ENCODE data around the gene ARHGEF11.
A peak's percentile ranks its signal among the peaks of the same experiment; 100 is the strongest.

ARHGEF11 gene, protein sequence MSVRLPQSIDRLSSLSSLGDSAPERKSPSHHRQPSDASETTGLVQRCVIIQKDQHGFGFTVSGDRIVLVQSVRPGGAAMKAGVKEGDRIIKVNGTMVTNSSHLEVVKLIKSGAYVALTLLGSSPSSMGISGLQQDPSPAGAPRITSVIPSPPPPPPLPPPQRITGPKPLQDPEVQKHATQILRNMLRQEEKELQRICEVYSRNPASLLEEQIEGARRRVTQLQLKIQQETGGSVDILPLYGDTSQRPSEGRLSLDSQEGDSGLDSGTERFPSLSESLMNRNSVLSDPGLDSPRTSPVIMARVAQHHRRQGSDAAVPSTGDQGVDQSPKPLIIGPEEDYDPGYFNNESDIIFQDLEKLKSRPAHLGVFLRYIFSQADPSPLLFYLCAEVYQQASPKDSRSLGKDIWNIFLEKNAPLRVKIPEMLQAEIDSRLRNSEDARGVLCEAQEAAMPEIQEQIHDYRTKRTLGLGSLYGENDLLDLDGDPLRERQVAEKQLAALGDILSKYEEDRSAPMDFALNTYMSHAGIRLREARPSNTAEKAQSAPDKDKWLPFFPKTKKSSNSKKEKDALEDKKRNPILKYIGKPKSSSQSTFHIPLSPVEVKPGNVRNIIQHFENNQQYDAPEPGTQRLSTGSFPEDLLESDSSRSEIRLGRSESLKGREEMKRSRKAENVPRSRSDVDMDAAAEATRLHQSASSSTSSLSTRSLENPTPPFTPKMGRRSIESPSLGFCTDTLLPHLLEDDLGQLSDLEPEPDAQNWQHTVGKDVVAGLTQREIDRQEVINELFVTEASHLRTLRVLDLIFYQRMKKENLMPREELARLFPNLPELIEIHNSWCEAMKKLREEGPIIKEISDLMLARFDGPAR (N-terminal part only)

DNA sequence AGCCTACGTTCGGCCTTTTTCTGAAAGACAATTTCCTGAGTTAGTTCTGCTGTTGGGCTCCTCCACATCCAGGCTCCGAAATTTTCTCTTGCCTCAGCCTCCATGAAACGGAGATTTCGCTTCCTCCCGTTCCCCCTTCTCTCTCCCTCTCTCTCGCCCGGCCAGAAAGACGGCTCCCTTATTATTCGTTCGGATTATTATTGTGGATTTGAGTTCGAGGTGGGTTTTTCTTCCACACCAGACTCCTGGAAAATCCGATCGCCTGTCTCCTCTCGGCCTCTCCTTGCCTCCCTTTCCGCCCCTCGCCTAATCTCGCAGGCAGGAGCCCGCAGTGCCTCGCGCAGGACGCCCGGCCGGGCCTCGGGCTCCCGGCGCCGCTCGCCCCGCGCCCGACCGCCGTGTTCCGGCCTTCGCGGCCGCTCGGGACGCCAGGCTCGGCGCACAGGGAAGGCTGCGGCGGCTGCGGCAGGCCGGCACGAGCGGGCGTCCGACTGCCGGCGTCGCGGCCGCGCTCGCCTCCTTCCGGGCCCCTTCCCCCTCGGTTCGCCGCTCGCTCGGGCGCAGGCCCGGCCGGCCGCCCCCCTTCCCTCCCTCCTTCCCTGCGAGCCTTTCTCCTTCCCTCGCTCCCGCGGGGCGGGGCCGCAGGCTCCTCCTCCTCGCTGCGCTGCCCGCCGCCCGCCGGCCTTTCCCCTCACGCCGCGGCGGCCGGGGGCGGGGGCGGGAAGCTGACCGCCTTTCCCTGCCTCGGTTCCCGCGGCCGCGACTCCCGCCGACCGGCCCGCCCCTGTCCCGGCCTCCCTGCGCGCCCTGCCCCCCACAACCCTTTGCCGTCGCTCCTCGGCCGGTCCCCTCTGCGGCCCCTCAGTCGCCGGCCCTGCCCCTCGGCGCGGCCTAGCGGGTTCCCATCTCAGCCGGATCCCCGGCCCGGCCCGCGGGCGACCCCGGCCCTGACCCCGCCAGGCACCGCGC lies at the start of gene ARHGEF11:
TSS of gene ARHGEF11 (minus strand) at position 493 of the 969 bp plus-strand sequence. CDS start 1,412 bp downstream, outside the sequence.
- peak within 1 kb of the TSS; percentile 86; the same call in 1 of the 2 replicates for H3K27ac ChIP-seq (ENCODE audit: low read depth, low read length)
- H3K4me3 ChIP-seq (ENCODE audit: low read depth, low read length): peak within 1 kb of the TSS; percentile 78
- no peaks in the 10 kb centered on the region for H3K27me3 ChIP-seq (ENCODE audit: control insufficient read depth, insufficient read depth, low read length)
- H3K9me3 ChIP-seq (ENCODE audit: control insufficient read depth, insufficient read depth, low read depth, low read length): no peaks in the 10 kb centered on the region
- peak within 1 kb of the TSS; percentile 95 for H3K9ac ChIP-seq (ENCODE audit: low read length)
- H3K4me1 ChIP-seq (ENCODE audit: control insufficient read depth, insufficient read depth, low read length): peaks cover 30% of the 10 kb centered on the region
- peaks cover 5% of the 10 kb centered on the region; the same call in 1 of the 2 replicates for H3K36me3 ChIP-seq (ENCODE audit: control insufficient read depth, insufficient read depth, low read length)

- H3K27me3 ChIP-seq (ENCODE audit: control insufficient read depth, insufficient read depth, low read length): no peaks in the 10 kb centered on the region
- no peaks in the 10 kb centered on the region for H3K36me3 ChIP-seq (ENCODE audit: control insufficient read depth, insufficient read depth, low read length)
- no peak overlapping the region for H3K4me3 ChIP-seq (ENCODE audit: low read depth, low read length)
- H3K9me3 ChIP-seq (ENCODE audit: control insufficient read depth, insufficient read depth, low read depth, low read length): no peaks in the 10 kb centered on the region
- H3K9ac ChIP-seq (ENCODE audit: low read length): no peak overlapping the region
- peaks cover 6% of the 10 kb centered on the region; the same call in 1 of the 2 replicates for H3K4me1 ChIP-seq (ENCODE audit: control insufficient read depth, insufficient read depth, low read length)
- no peak overlapping the region for H3K27ac ChIP-seq (ENCODE audit: low read depth, low read length)
These were observed 49.5 kb upstream of the ARHGEF11 start for GRCh38 chr1:157095091-157095490.

GRCh38 chr1:157092831-157093230 lies 47.3 kb upstream of the ARHGEF11 start:
- Histone ChIP-seq H3K27me3 (ENCODE audit: control insufficient read depth, insufficient read depth, low read length) (no peaks in the 10 kb centered on the region), H3K27ac (ENCODE audit: low read depth, low read length) (no peak overlapping the region), H3K9me3 (ENCODE audit: control insufficient read depth, insufficient read depth, low read depth, low read length) (no peaks in the 10 kb centered on the region), H3K9ac (ENCODE audit: low read length) (no peak overlapping the region), H3K36me3 (ENCODE audit: control insufficient read depth, insufficient read depth, low read length) (no peaks in the 10 kb centered on the region), H3K4me1 (ENCODE audit: control insufficient read depth, insufficient read depth, low read length) (peaks cover 6% of the 10 kb centered on the region; the same call in 1 of the 2 replicates), H3K4me3 (ENCODE audit: low read depth, low read length) (no peak overlapping the region)

- H3K27me3 ChIP-seq (ENCODE audit: control insufficient read depth, insufficient read depth, low read length): no peaks in the 10 kb centered on the region
- no peaks in the 10 kb centered on the region for H3K9me3 ChIP-seq (ENCODE audit: control insufficient read depth, insufficient read depth, low read depth, low read length)
- no peak overlapping the region for H3K9ac ChIP-seq (ENCODE audit: low read length)
- no peak overlapping the region for H3K4me3 ChIP-seq (ENCODE audit: low read depth, low read length)
- H3K27ac ChIP-seq (ENCODE audit: low read depth, low read length): no peak overlapping the region
- peaks cover 6% of the 10 kb centered on the region; the same call in 1 of the 2 replicates for H3K4me1 ChIP-seq (ENCODE audit: control insufficient read depth, insufficient read depth, low read length)
- H3K36me3 ChIP-seq (ENCODE audit: control insufficient read depth, insufficient read depth, low read length): no peaks in the 10 kb centered on the region
These were observed 46.2 kb upstream of the ARHGEF11 start for GRCh38 chr1:157091668-157092273.

- Histone ChIP-seq H3K27ac (ENCODE audit: low read depth, low read length) (no peak overlapping the region), H3K9me3 (ENCODE audit: control insufficient read depth, insufficient read depth, low read depth, low read length) (no peaks in the 10 kb centered on the region), H3K27me3 (ENCODE audit: control insufficient read depth, insufficient read depth, low read length) (no peaks in the 10 kb centered on the region), H3K4me3 (ENCODE audit: low read depth, low read length) (no peak overlapping the region), H3K36me3 (ENCODE audit: control insufficient read depth, insufficient read depth, low read length) (no peaks in the 10 kb centered on the region), H3K9ac (ENCODE audit: low read length) (no peak overlapping the region), H3K4me1 (ENCODE audit: control insufficient read depth, insufficient read depth, low read length) (peaks cover 11% of the 10 kb centered on the region)
These were observed 45.6 kb upstream of the ARHGEF11 start for GRCh38 chr1:157091186-157091585.

- no peak overlapping the region for H3K27ac ChIP-seq (ENCODE audit: low read depth, low read length)
- H3K27me3 ChIP-seq (ENCODE audit: control insufficient read depth, insufficient read depth, low read length): no peaks in the 10 kb centered on the region
- H3K4me1 ChIP-seq (ENCODE audit: control insufficient read depth, insufficient read depth, low read length): peaks cover 13% of the 10 kb centered on the region
- no peaks in the 10 kb centered on the region for H3K36me3 ChIP-seq (ENCODE audit: control insufficient read depth, insufficient read depth, low read length)
- no peak overlapping the region for H3K9ac ChIP-seq (ENCODE audit: low read length)
- H3K4me3 ChIP-seq (ENCODE audit: low read depth, low read length): no peak overlapping the region
- H3K9me3 ChIP-seq (ENCODE audit: control insufficient read depth, insufficient read depth, low read depth, low read length): no peaks in the 10 kb centered on the region
These were observed 45.2 kb upstream of the ARHGEF11 start for GRCh38 chr1:157090771-157091170.

- Histone ChIP-seq H3K4me3 (ENCODE audit: low read depth, low read length) (no peak overlapping the region), H3K9me3 (ENCODE audit: control insufficient read depth, insufficient read depth, low read depth, low read length) (no peaks in the 10 kb centered on the region), H3K4me1 (ENCODE audit: control insufficient read depth, insufficient read depth, low read length) (peaks cover 13% of the 10 kb centered on the region), H3K36me3 (ENCODE audit: control insufficient read depth, insufficient read depth, low read length) (no peaks in the 10 kb centered on the region), H3K27ac (ENCODE audit: low read depth, low read length) (no peak overlapping the region), H3K27me3 (ENCODE audit: control insufficient read depth, insufficient read depth, low read length) (no peaks in the 10 kb centered on the region), H3K9ac (ENCODE audit: low read length) (no peak overlapping the region)
These were observed 44.7 kb upstream of the ARHGEF11 start for GRCh38 chr1:157090196-157090647.

DNA sequence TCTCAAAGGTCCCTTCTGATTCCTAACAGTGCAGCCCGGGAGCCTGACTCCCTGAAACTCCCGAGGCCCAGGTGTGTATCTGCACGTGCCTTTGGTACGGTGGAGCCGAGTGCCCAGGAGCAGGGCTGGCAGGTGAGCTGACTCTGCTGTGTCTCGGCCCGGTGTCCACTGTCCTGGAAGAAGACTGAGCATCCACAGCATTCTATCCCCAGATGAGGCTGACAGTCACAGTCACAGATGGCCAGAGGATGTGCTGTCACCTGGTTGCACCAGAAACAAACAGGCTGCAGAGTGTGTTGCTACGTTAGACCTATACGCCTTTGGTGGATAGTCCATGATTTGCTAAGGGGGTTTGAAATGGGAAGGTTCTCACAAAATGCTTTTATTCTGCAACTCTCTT lies 44.2 kb upstream of the ARHGEF11 start:
- Histone ChIP-seq H3K9me3 (ENCODE audit: control insufficient read depth, insufficient read depth, low read depth, low read length) (no peaks in the 10 kb centered on the region), H3K4me1 (ENCODE audit: control insufficient read depth, insufficient read depth, low read length) (peaks cover 13% of the 10 kb centered on the region), H3K27me3 (ENCODE audit: control insufficient read depth, insufficient read depth, low read length) (no peaks in the 10 kb centered on the region), H3K36me3 (ENCODE audit: control insufficient read depth, insufficient read depth, low read length) (no peaks in the 10 kb centered on the region), H3K9ac (ENCODE audit: low read length) (no peak overlapping the region), H3K4me3 (ENCODE audit: low read depth, low read length) (no peak overlapping the region), H3K27ac (ENCODE audit: low read depth, low read length) (no peak overlapping the region)

DNA sequence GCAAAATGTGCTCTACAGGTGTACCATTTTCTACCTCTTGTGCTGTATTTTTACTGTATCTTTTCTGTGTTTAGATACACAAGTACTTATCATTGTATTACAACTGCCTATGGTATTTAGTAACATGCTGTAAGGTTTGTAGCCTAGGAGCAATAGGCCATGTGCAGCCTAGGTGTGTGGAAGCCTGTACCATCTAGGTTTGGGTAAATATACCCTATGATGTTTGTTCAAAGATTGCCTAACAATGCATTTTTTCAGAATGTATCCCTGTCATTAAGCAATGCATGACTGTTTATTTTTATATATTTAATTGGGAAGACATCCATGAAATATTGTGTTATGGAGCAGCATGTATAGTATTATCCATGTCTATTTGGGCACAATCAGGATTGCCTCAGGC lies 43.1 kb upstream of the ARHGEF11 start:
- H3K4me1 ChIP-seq (ENCODE audit: control insufficient read depth, insufficient read depth, low read length): peaks cover 13% of the 10 kb centered on the region
- no peak overlapping the region for H3K9ac ChIP-seq (ENCODE audit: low read length)
- H3K27me3 ChIP-seq (ENCODE audit: control insufficient read depth, insufficient read depth, low read length): no peaks in the 10 kb centered on the region
- H3K36me3 ChIP-seq (ENCODE audit: control insufficient read depth, insufficient read depth, low read length): no peaks in the 10 kb centered on the region
- no peak overlapping the region for H3K4me3 ChIP-seq (ENCODE audit: low read depth, low read length)
- no peaks in the 10 kb centered on the region for H3K9me3 ChIP-seq (ENCODE audit: control insufficient read depth, insufficient read depth, low read depth, low read length)
- H3K27ac ChIP-seq (ENCODE audit: low read depth, low read length): no peak overlapping the region

DNA sequence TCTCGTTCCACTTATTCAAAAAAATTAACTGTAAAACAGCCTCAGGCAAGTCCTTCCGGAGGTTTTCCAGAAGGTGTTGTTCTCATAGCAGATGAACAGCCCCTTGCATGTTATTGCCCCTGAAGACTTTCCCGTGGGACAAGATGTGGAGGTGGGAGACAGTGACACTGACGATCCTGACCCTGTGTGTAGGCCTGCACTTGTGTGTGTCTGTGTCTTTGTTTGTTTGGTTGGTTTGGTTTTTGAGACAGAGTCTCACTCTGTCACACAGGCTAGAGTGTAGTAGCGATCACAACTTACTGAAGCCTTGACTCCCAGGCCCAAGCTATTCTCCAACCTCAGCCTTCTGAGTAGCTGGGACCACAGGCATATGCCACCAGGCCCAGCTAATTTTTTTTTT lies 41.5 kb upstream of the ARHGEF11 start:
- Histone ChIP-seq H3K27ac (ENCODE audit: low read depth, low read length) (no peak overlapping the region), H3K36me3 (ENCODE audit: control insufficient read depth, insufficient read depth, low read length) (no peaks in the 10 kb centered on the region), H3K4me1 (ENCODE audit: control insufficient read depth, insufficient read depth, low read length) (peaks cover 13% of the 10 kb centered on the region), H3K4me3 (ENCODE audit: low read depth, low read length) (no peak overlapping the region), H3K9ac (ENCODE audit: low read length) (no peak overlapping the region), H3K27me3 (ENCODE audit: control insufficient read depth, insufficient read depth, low read length) (no peaks in the 10 kb centered on the region), H3K9me3 (ENCODE audit: control insufficient read depth, insufficient read depth, low read depth, low read length) (no peaks in the 10 kb centered on the region)

All from HUES6 (cell line).